D721Med (cell line): ENCODE measurements around the gene PLSCR3.

ENCODE experiments used
- DNase-seq: peaks from one replicate; pipeline ENCODE4 v3.0.0; 2011; ENCODE audit warnings: low spot score; ENCODE audit not compliant: insufficient read length
- FAIRE-seq: peaks from 2 replicates; lab custom pipeline; 2011; peaks lifted over from hg19 to GRCh38; lab: Jason Lieb, UNC
- CTCF ChIP-seq: IDR thresholded peaks from 2 replicates; pipeline ENCODE4 v1.5.1; 2012; ENCODE audit warnings: mild to moderate bottlenecking, control low read depth; ENCODE audit not compliant: insufficient read depth; ENCODE audit errors: missing control alignments

The PLSCR3 gene

GRCh38 chr17:7425756-7426155 lies 31.4 kb upstream of the PLSCR3 start:
- DNase-seq (no peak), FAIRE-seq (no peak)
- no peak for TF ChIP-seq CTCF

GRCh38 chr17:7425316-7425715 lies 31.0 kb upstream of the PLSCR3 start, which contains the start of gene SPEM2:
SPEM2 (plus strand) TSS chr17:7425616; CDS start chr17:7425689, 73 bp downstream.
- FAIRE-seq (no peak), DNase-seq (no peak)
- TF ChIP-seq CTCF, result no peak

- DNase-seq (no peak), FAIRE-seq (no peak)
- no peak for TF ChIP-seq CTCF
These were observed 29.4 kb upstream of the PLSCR3 start for GRCh38 chr17:7423679-7424078.

DNA sequence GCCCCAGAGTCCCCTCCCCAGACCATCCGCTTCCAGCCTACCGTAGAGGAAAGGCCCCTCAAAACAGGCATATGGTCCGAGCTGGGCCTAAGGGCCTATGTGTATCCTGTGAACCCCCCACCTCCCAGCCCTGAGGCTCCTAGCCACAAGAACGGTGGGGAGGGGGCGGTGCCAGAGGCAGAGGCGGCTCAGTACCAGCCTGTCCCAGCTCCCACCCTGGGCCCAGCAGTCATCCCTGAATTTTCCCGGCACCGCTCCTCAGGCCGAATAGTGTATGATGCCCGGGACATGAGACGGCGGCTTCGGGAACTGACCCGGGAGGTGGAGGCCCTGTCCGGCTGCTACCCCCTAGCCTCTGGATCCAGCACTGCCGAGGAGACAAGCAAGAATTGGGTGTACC lies 26.9 kb upstream of the PLSCR3 start:
- TF ChIP-seq CTCF, result no peak
- DNase-seq (no peak), FAIRE-seq (no peak)

GRCh38 chr17:7419819-7420610 lies 25.7 kb upstream of the PLSCR3 start, which contains the start of gene SPEM1:
SPEM1 (plus strand) TSS chr17:7420324; CDS start chr17:7420385, 61 bp downstream.
- FAIRE-seq (no peak), DNase-seq (no peak)
- no peak for TF ChIP-seq CTCF

- FAIRE-seq, result no peak
- TF ChIP-seq CTCF, result no peak
- no peak for DNase-seq
These were observed 24.3 kb upstream of the PLSCR3 start for GRCh38 chr17:7418472-7419152.
